IMR-90 (cell line): ENCODE measurements around the gene ACOX1. TPM values are rescaled to one million over a fixed set of nuclear protein-coding genes. Genes with fewer than 3 reads are reported as not detected.

ENCODE experiments used
- polyA plus RNA-seq, 3 experiments: library from polyadenylated mRNA; depleted of rRNA; stranded (reverse); fragments of >200 nt; gene quantifications; 2 replicates each; pipeline ENCODE4 v1.2.3, GENCODE V29; 2012; ENCODE audit warnings: low replicate concordance in 1 of 3
- total RNA-seq: library from RNA; depleted of rRNA; stranded (reverse); fragments of >200 nt; gene quantifications from 2 replicates; pipeline ENCODE4 v1.2.3, GENCODE V29; 2012; rRNA removed

Gene ACOX1
- total and polyA plus RNA-seq, 2 of the 4 experiments (the other 2 are of a cell fraction): 16.1 to 94.8 TPM

Other genes starting within 250 kb of the ACOX1 start
- 18.9 and 21.9 TPM in 2 replicates for gene GALK1, start 214.0 kb downstream of the ACOX1 start, total RNA-seq
- gene GALK1, start 214.0 kb downstream of the ACOX1 start, polyA plus RNA-seq (2012; rRNA removed): 19.9 and 28.7 TPM in 2 replicates
- gene UNK, start 194.4 kb downstream of the ACOX1 start, total RNA-seq: 15.4 and 15.8 TPM in 2 replicates
- 16.9 and 17.3 TPM in 2 replicates for gene UNK, start 194.4 kb downstream of the ACOX1 start, polyA plus RNA-seq (2012; rRNA removed)
- gene UNC13D, start 134.8 kb downstream of the ACOX1 start, total RNA-seq: under 0.01 TPM in 1 of 2 replicates, not detected in the other
- gene UNC13D, start 134.8 kb downstream of the ACOX1 start, polyA plus RNA-seq (2012; rRNA removed): 0.31 and 0.52 TPM in 2 replicates
- gene WBP2, start 123.8 kb downstream of the ACOX1 start, total RNA-seq: 7.8 and 9.0 TPM in 2 replicates
- gene WBP2, start 123.8 kb downstream of the ACOX1 start, polyA plus RNA-seq (2012; rRNA removed): 35.5 and 36.7 TPM in 2 replicates
- 1.4 TPM in 2 replicates for gene TRIM47, start 100.6 kb downstream of the ACOX1 start, total RNA-seq
- 7.2 and 7.5 TPM in 2 replicates for gene TRIM47, start 100.6 kb downstream of the ACOX1 start, polyA plus RNA-seq (2012; rRNA removed)
- gene TRIM65, start 82.2 kb downstream of the ACOX1 start, total RNA-seq: 7.9 and 8.1 TPM in 2 replicates
- gene TRIM65, start 82.2 kb downstream of the ACOX1 start, polyA plus RNA-seq (2012; rRNA removed): 10.6 and 10.8 TPM in 2 replicates
- gene MRPL38, start 74.3 kb downstream of the ACOX1 start, total RNA-seq: 13.3 and 15.3 TPM in 2 replicates
- 42.5 and 55.5 TPM in 2 replicates for gene MRPL38, start 74.3 kb downstream of the ACOX1 start, polyA plus RNA-seq (2012; rRNA removed)
- gene FBF1, start 38.1 kb downstream of the ACOX1 start, total RNA-seq: 4.5 and 5.3 TPM in 2 replicates
- gene FBF1, start 38.1 kb downstream of the ACOX1 start, polyA plus RNA-seq (2012; rRNA removed): 8.0 and 9.3 TPM in 2 replicates
- 14.7 and 15.6 TPM in 2 replicates for gene TEN1, start 74 bp upstream of the ACOX1 start, total RNA-seq
- 17.1 and 17.9 TPM in 2 replicates for gene TEN1, start 74 bp upstream of the ACOX1 start, polyA plus RNA-seq (2012; rRNA removed)
- gene CDK3, start 21.7 kb upstream of the ACOX1 start, total RNA-seq: 0.56 and 0.72 TPM in 2 replicates
- gene CDK3, start 21.7 kb upstream of the ACOX1 start, polyA plus RNA-seq (2012; rRNA removed): 6.7 and 8.8 TPM in 2 replicates
- gene EVPL, start 48.1 kb upstream of the ACOX1 start, total RNA-seq: not detected in 2 replicates
- gene EVPL, start 48.1 kb upstream of the ACOX1 start, polyA plus RNA-seq (2012; rRNA removed): not detected in 2 replicates
- 47.1 and 47.2 TPM in 2 replicates for gene SRP68, start 93.4 kb upstream of the ACOX1 start, total RNA-seq
- 69.1 and 82.6 TPM in 2 replicates for gene SRP68, start 93.4 kb upstream of the ACOX1 start, polyA plus RNA-seq (2012; rRNA removed)
- not detected in 2 replicates for gene GALR2, start 95.6 kb upstream of the ACOX1 start, total RNA-seq
- 0.07 and 0.10 TPM in 2 replicates for gene GALR2, start 95.6 kb upstream of the ACOX1 start, polyA plus RNA-seq (2012; rRNA removed)
- gene ZACN, start 100.0 kb upstream of the ACOX1 start, total RNA-seq: not detected in 2 replicates
- gene ZACN, start 100.0 kb upstream of the ACOX1 start, polyA plus RNA-seq (2012; rRNA removed): not detected in 2 replicates
- 98.9 and 118 TPM in 2 replicates for gene EXOC7, start 124.6 kb upstream of the ACOX1 start, total RNA-seq
- gene EXOC7, start 124.6 kb upstream of the ACOX1 start, polyA plus RNA-seq (2012; rRNA removed): 85.9 and 89.5 TPM in 2 replicates
- gene FOXJ1, start 162.1 kb upstream of the ACOX1 start, total RNA-seq: not detected in 2 replicates
- 0.05 TPM in 1 of 2 replicates, not detected in the other for gene FOXJ1, start 162.1 kb upstream of the ACOX1 start, polyA plus RNA-seq (2012; rRNA removed)